ENCODE data around the gene DST. TPM values are rescaled to one million over a fixed set of nuclear protein-coding genes. Genes with fewer than 3 reads are reported as not detected.

DST gene
- total and polyA plus RNA-seq, 2 of the 8 experiments (the other 6 are each of a cell fraction or from before 2014, with no cell fraction given), result 49.4 to 116 TPM

DNA sequence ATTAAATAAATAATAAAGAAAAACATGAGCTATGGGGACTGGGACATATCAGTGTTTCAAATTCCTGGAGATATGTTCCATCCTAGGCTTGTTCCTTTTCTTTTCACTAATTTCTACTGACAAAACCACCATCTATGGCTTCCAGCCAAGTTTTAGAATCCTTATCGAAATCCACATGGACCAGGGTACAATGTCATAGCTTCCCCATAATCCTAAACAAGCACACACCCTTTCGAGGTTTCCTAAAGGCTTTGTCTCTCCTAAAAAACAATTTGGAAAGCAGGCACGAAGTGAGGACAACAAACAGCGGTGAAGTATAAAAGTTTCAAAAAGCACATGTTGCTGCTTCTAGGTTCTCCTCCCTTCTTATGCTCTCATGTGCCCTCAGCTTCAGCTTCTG is 13.3 kb upstream of the DST start (continued):
- no peak for TF ChIP-seq RAD21 (IDR thresholded peaks at IDR 0.05 in 1 of 2, conservative IDR thresholded peaks at IDR 0.05 in 1 of 2; ENCODE audit: low read depth in 2 of 2, low read length in 2 of 2)
- TF ChIP-seq, protein P1, sequence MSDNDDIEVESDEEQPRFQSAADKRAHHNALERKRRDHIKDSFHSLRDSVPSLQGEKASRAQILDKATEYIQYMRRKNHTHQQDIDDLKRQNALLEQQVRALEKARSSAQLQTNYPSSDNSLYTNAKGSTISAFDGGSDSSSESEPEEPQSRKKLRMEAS (IDR thresholded peaks at IDR 0.05), result no peak
- no peak for TF ChIP-seq BRCA1 (IDR thresholded peaks at IDR 0.05; ENCODE audit: low read depth, low read length)
- no peak for TF ChIP-seq CTBP2 (IDR thresholded peaks at IDR 0.05; ENCODE audit: borderline replicate concordance, insufficient read depth, insufficient read length, low read length)
- no peak for TF ChIP-seq KDM5A (IDR thresholded peaks at IDR 0.05; ENCODE audit: low read length)
- TF ChIP-seq EGR1 (IDR thresholded peaks at IDR 0.05; ENCODE audit: borderline replicate concordance, low read depth, low read length), result no peak
- TF ChIP-seq NRF1 (IDR thresholded peaks at IDR 0.05; ENCODE audit: low read depth, low read length), result no peak
- no peak for TF ChIP-seq GABPA (IDR thresholded peaks at IDR 0.05; ENCODE audit: borderline replicate concordance, insufficient read depth, low read length)
- no peak for TF ChIP-seq CEBPB (IDR thresholded peaks at IDR 0.05; ENCODE audit: low read depth, low read length)
